H9 (cell line): ENCODE measurements around the gene IFNG-AS1. TPM values are rescaled to one million over a fixed set of nuclear protein-coding genes. Genes with fewer than 3 reads are reported as not detected.
A peak's percentile ranks its signal among the peaks of the same experiment; 100 is the strongest.

ENCODE experiments used
- DNase-seq: peaks from one replicate; pipeline ENCODE4 v3.0.0-alpha.2; 2017
- H2AFZ ChIP-seq: one replicate; pipeline ENCODE4 v1.6.1; 2013; ENCODE audit warnings: mild to moderate bottlenecking, low read length, control low read depth, moderate library complexity
- H2AK5ac ChIP-seq: 2 replicates; pipeline ENCODE4 v1.6.1; 2013; ENCODE audit warnings: low read length, control low read depth, mixed read lengths; ENCODE audit not compliant: insufficient read length
- H2BK120ac ChIP-seq: one replicate; pipeline ENCODE4 v1.6.1; 2013; ENCODE audit warnings: low read depth, mild to moderate bottlenecking, low read length, control low read depth, inconsistent platforms; ENCODE audit not compliant: poor library complexity, severe bottlenecking
- H2BK12ac ChIP-seq: 2 replicates; pipeline ENCODE4 v1.6.1; 2013; ENCODE audit warnings: low read length, control low read depth, mixed read lengths, low read depth; ENCODE audit not compliant: insufficient read length
- H2BK15ac ChIP-seq: 2 replicates; pipeline ENCODE4 v1.6.1; 2013; ENCODE audit warnings: low read depth, low read length, control low read depth
- H2BK20ac ChIP-seq: one replicate; pipeline ENCODE4 v1.6.1; 2013; ENCODE audit warnings: low read depth, mild to moderate bottlenecking, low read length, control low read depth, inconsistent platforms; ENCODE audit not compliant: poor library complexity, severe bottlenecking
- H2BK5ac ChIP-seq: 2 replicates; pipeline ENCODE4 v1.6.1; 2013; ENCODE audit warnings: low read length, control low read depth, mixed read lengths; ENCODE audit not compliant: insufficient read length
- H3K14ac ChIP-seq: 2 replicates; pipeline ENCODE4 v1.6.1; 2013; ENCODE audit warnings: low read length, control low read depth; ENCODE audit not compliant: insufficient read depth
- H3K18ac ChIP-seq: 2 replicates; pipeline ENCODE4 v1.6.1; 2013; ENCODE audit warnings: low read depth, mild to moderate bottlenecking, mixed read lengths, low read length, control low read depth; ENCODE audit not compliant: insufficient read length
- H3K23ac ChIP-seq: 2 replicates; pipeline ENCODE4 v1.6.1; 2013; ENCODE audit warnings: low read length, control low read depth, mixed read lengths, low read depth; ENCODE audit not compliant: insufficient read length
- H3K23me2 ChIP-seq: 2 replicates; pipeline ENCODE4 v1.6.1; 2013; ENCODE audit warnings: low read depth, mild to moderate bottlenecking, mixed read lengths, low read length, control low read depth; ENCODE audit not compliant: insufficient read length, poor library complexity, severe bottlenecking
- H3K27ac ChIP-seq: 2 replicates; pipeline ENCODE4 v1.5.1; 2013; ENCODE audit warnings: low read length, control low read depth, mixed read lengths, low read depth; ENCODE audit not compliant: insufficient read length
- H3K27me3 ChIP-seq: 2 replicates; pipeline ENCODE4 v1.6.1; 2013; ENCODE audit warnings: low read length, control low read depth, inconsistent platforms; ENCODE audit not compliant: insufficient read depth
- H3K4ac ChIP-seq: 2 replicates; pipeline ENCODE4 v1.6.1; 2013; ENCODE audit warnings: low read depth, mild to moderate bottlenecking, control low read depth, inconsistent platforms, low read length, moderate library complexity
- H3K4me1 ChIP-seq: 2 replicates; pipeline ENCODE4 v1.6.1; 2013; ENCODE audit warnings: low read length, control low read depth, inconsistent platforms; ENCODE audit not compliant: insufficient read depth
- H3K4me2 ChIP-seq: 2 replicates; pipeline ENCODE4 v1.6.1; 2013; ENCODE audit warnings: low read length, control low read depth, mixed read lengths; ENCODE audit not compliant: insufficient read length, insufficient read depth
- H3K56ac ChIP-seq: 2 replicates; pipeline ENCODE4 v1.6.1; 2013; ENCODE audit warnings: low read depth, mild to moderate bottlenecking, mixed read lengths, low read length, control low read depth; ENCODE audit not compliant: insufficient read length
- H3K79me1 ChIP-seq: 2 replicates; pipeline ENCODE4 v1.6.1; 2013; ENCODE audit warnings: low read depth, mild to moderate bottlenecking, moderate library complexity, low read length, control low read depth, inconsistent platforms; ENCODE audit not compliant: insufficient read depth, poor library complexity, severe bottlenecking
- H3K79me2 ChIP-seq: 2 replicates; pipeline ENCODE4 v1.6.1; 2013; ENCODE audit warnings: low read length, control low read depth, inconsistent platforms; ENCODE audit not compliant: insufficient read depth
- H3K9ac ChIP-seq: 2 replicates; pipeline ENCODE4 v1.6.1; 2013; ENCODE audit warnings: low read length, control low read depth, mixed read lengths; ENCODE audit not compliant: insufficient read length; ENCODE audit errors: extremely low read depth
- H3K9me3 ChIP-seq: one replicate; pipeline ENCODE4 v1.6.1; 2013; ENCODE audit warnings: low read depth, low read length, inconsistent platforms; ENCODE audit not compliant: control insufficient read depth
- H3T11ph ChIP-seq: one replicate; pipeline ENCODE4 v1.6.1; 2013; ENCODE audit warnings: mild to moderate bottlenecking, low read length, control low read depth, inconsistent platforms
- H4K20me1 ChIP-seq: one replicate; pipeline ENCODE4 v1.6.1; 2013; ENCODE audit not compliant: control insufficient read depth, insufficient read length, insufficient read depth
- H4K5ac ChIP-seq: 2 replicates; pipeline ENCODE4 v1.6.1; 2013; ENCODE audit warnings: low read depth, mild to moderate bottlenecking, mixed read lengths, low read length, control low read depth; ENCODE audit not compliant: insufficient read length
- H4K8ac ChIP-seq: replicated peaks from 2 replicates; pipeline ENCODE4 v1.6.1; 2013; ENCODE audit warnings: low read length, control low read depth, mixed read lengths, low read depth; ENCODE audit not compliant: insufficient read length
- H4K91ac ChIP-seq: 2 replicates; pipeline ENCODE4 v1.6.1; 2013; ENCODE audit warnings: low read depth, mild to moderate bottlenecking, moderate library complexity, mixed read lengths, low read length, control low read depth; ENCODE audit not compliant: insufficient read length
- H3K27ac Mint-ChIP-seq, 3 experiments: 2 replicates in 2 of 3; 3 replicates in 1 of 3; pipeline ENCODE4 v1.8.0; 2020 to 2021; ENCODE audit warnings: mixed read lengths in 3 of 3, mild to moderate bottlenecking in 1 of 3, moderate library complexity in 1 of 3
- H3K27me3 Mint-ChIP-seq: 2 replicates; pipeline ENCODE4 v1.8.0; 2021; ENCODE audit warnings: low read depth, mild to moderate bottlenecking, moderate library complexity, mixed read lengths
- H3K36me3 Mint-ChIP-seq, 3 experiments: 2 replicates in 2 of 3; 3 replicates in 1 of 3; pipeline ENCODE4 v1.8.0; 2020 to 2021; ENCODE audit warnings: low read depth in 3 of 3, mixed read lengths in 3 of 3; ENCODE audit not compliant: insufficient read depth in 1 of 3
- H3K4me1 Mint-ChIP-seq, 2 experiments: 2 replicates each; pipeline ENCODE4 v1.8.0; 2020; ENCODE audit warnings: mixed read lengths in 2 of 2
- H3K4me3 Mint-ChIP-seq, 2 experiments: 2 replicates in 1 of 2; 3 replicates in 1 of 2; pipeline ENCODE4 v1.8.0; 2020 to 2021; ENCODE audit warnings: mild to moderate bottlenecking in 2 of 2, mixed read lengths in 2 of 2, moderate library complexity in 1 of 2
- H3K9me3 Mint-ChIP-seq, 2 experiments: 2 replicates in 1 of 2; 3 replicates in 1 of 2; pipeline ENCODE4 v1.8.0; 2020; ENCODE audit warnings: mild to moderate bottlenecking in 2 of 2, mixed read lengths in 2 of 2, moderate library complexity in 1 of 2
- CTCF ChIP-seq: fragments of 200-600 bp; sonication (generic); conservative IDR thresholded peaks from 3 replicates; pipeline ENCODE4 v1.8.0; 2021; ENCODE audit warnings: antibody characterized with exemption, mild to moderate bottlenecking
- WGBS: extraction: QIAGEN DNeasy Blood & Tissue Kit; methylation state at CpG from one replicate; pipeline ENCODE4 v1.1.7; 2013; ENCODE audit warnings: missing lambda C conversion rate, low lambda C conversion rate, mixed read lengths; ENCODE audit not compliant: insufficient read length; ENCODE audit errors: extremely low coverage; 5-methylcytosine and 5-hydroxymethylcytosine counted together
- total RNA-seq: library from RNA; stranded (reverse); gene quantifications from 2 replicates; pipeline ENCODE4 v1.2.1, GENCODE V29; 2021

IFNG-AS1 gene
- total RNA-seq, 1 experiment from 2014 or later, result not detected

- Histone ChIP-seq H3K79me1 (no peaks in the 10 kb centered on the region), H3K27ac (no peak overlapping the region), H2BK15ac (no peak overlapping the region), H3K9ac (no peak overlapping the region), H2AFZ (no peak overlapping the region), H2AK5ac (no peak overlapping the region), H4K8ac (no peak overlapping the region), H2BK5ac (no peak overlapping the region), H3K9me3 (no peaks in the 10 kb centered on the region), H4K5ac (no peak overlapping the region), H4K91ac (no peak overlapping the region), H4K20me1 (no peaks in the 10 kb centered on the region), H3K56ac (no peak overlapping the region), H3K23ac (no peak overlapping the region), H2BK120ac (no peak overlapping the region), H3K4me2 (no peak overlapping the region), H3T11ph (no peak overlapping the region), H3K4ac (no peak overlapping the region), H3K79me2 (no peaks in the 10 kb centered on the region), H3K4me1 (no peaks in the 10 kb centered on the region), H2BK12ac (no peak overlapping the region), H3K23me2 (no peaks in the 10 kb centered on the region), H2BK20ac (no peak overlapping the region), H3K18ac (no peak overlapping the region), H3K14ac (no peak overlapping the region), H3K27me3 (no peaks in the 10 kb centered on the region)
- DNase-seq, result no peak
- Mint-ChIP-seq H3K4me3 (no peak overlapping the region), H3K27ac (no peak overlapping the region; a peak in 1 of 7 replicates), H3K4me1 (peaks cover 3 to 4% of the 10 kb centered on the region in 2 experiments; a peak in 1 of 4 replicates), H3K36me3 (no peaks in the 10 kb centered on the region), H3K27me3 (no peaks in the 10 kb centered on the region), H3K9me3 (no peaks in the 10 kb centered on the region; a peak in 1 of 5 replicates)
- TF ChIP-seq CTCF, result peak; percentile 46
- no CpG with 5 or more reads among the region's 3 CpGs for WGBS
These were observed 4.8 kb downstream of the IFNG-AS1 start for GRCh38 chr12:67994046-67994445.
